Panc1 (cell line): ENCODE data around the gene LRRC8B.

ENCODE experiments used
- POLR2AphosphoS5 ChIP-seq: IDR thresholded peaks from 2 replicates; pipeline ENCODE4 v1.6.1; 2012; ENCODE audit warnings: mild to moderate bottlenecking, low read depth, low read length, moderate library complexity
- TF ChIP-seq, protein P1 (sequence below): fragments of 450-650 bp; IDR thresholded peaks from 2 replicates; pipeline ENCODE4 v1.5.1; 2017; ENCODE audit warnings: mild to moderate bottlenecking

DNA sequence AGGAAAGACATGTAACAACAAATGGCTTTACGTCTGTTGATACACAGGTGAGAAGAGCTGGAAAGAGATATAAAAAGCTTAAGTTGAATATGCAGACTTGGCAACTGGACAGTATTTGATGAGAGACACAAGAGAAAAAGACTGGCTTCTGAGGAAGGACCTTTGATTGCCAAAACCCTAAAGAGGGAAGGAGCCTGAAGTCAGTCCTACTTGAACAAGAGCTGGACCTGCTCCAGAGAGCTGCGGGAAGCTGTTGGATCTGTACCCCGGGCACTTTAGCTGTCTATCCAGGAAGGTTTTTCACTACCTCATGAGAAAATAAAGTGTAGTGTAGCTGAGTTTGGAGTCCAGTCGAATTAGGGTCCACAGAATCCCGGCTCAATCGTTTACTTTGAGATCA lies 25.3 kb upstream of the LRRC8B start:
- TF ChIP-seq, protein P1, sequence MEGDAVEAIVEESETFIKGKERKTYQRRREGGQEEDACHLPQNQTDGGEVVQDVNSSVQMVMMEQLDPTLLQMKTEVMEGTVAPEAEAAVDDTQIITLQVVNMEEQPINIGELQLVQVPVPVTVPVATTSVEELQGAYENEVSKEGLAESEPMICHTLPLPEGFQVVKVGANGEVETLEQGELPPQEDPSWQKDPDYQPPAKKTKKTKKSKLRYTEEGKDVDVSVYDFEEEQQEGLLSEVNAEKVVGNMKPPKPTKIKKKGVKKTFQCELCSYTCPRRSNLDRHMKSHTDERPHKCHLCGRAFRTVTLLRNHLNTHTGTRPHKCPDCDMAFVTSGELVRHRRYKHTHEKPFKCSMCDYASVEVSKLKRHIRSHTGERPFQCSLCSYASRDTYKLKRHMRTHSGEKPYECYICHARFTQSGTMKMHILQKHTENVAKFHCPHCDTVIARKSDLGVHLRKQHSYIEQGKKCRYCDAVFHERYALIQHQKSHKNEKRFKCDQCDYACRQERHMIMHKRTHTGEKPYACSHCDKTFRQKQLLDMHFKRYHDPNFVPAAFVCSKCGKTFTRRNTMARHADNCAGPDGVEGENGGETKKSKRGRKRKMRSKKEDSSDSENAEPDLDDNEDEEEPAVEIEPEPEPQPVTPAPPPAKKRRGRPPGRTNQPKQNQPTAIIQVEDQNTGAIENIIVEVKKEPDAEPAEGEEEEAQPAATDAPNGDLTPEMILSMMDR: no peak
- no peak for TF ChIP-seq POLR2AphosphoS5
